Upper lobe of right lung (tissue), 1 donor: Measurements from ENCODE around the gene SHROOM3. TPM values are rescaled to one million over a fixed set of nuclear protein-coding genes. Genes with fewer than 3 reads are reported as not detected.

Experiments
- ATAC-seq: fragments of 200-7000 bp; cut with Tn5 transposase; one replicate; pipeline ENCODE4 v1.9.1; 2020; ENCODE audit warnings: mild to moderate bottlenecking, moderate library complexity
- DNase-seq: peaks from one replicate; pipeline ENCODE4 v3.0.0-alpha.2; 2020
- H3K27ac ChIP-seq: fragments of 200-600 bp; one replicate; pipeline ENCODE4 v1.8.0; 2022
- H3K27me3 ChIP-seq: fragments of 200-600 bp; one replicate; pipeline ENCODE4 v1.8.0; 2022; ENCODE audit warnings: mild to moderate bottlenecking
- H3K36me3 ChIP-seq: fragments of 200-600 bp; one replicate; pipeline ENCODE4 v1.8.0; 2022
- H3K4me1 ChIP-seq: fragments of 200-600 bp; one replicate; pipeline ENCODE4 v1.8.0; 2022
- H3K4me3 ChIP-seq: fragments of 200-600 bp; one replicate; pipeline ENCODE4 v1.8.0; 2022; ENCODE audit warnings: mild to moderate bottlenecking
- H3K9me3 ChIP-seq: fragments of 200-600 bp; one replicate; pipeline ENCODE4 v1.8.0; 2022
- CTCF ChIP-seq: fragments of 200-600 bp; IDR thresholded peaks from one replicate; pipeline ENCODE4 v1.8.0; 2022; ENCODE audit warnings: antibody characterized with exemption
- intact Hi-C: fragments of 100-400 bp; cut with DNase I; formaldehyde crosslinking; loops from one replicate; pipeline ENCODE4 v1.11.0; 2022
- total RNA-seq: library from RNA; stranded (reverse); fragmentation: NEBNext Ultra II Directional; extraction: Animal tissue kit (Norgen Biotek cat#: 25700); gene quantifications from one replicate; pipeline ENCODE4 v1.2.1, GENCODE V29; 2021
- donor health status: DM: no; HTN: yes; CAD: no; lungs with severe emphysema.

SHROOM3 gene
- total RNA-seq, 1 donor from 2014 or later: 73.3 TPM

- no peak overlapping the region for H3K4me3 ChIP-seq
- no peaks in the 10 kb centered on the region for H3K9me3 ChIP-seq
- no peaks in the 10 kb centered on the region for H3K4me1 ChIP-seq
- TF ChIP-seq CTCF: no peak
- intact Hi-C loops: no loop called here
- no peaks in the 10 kb centered on the region for H3K36me3 ChIP-seq
- ATAC-seq: peak; percentile 15
- H3K27me3 ChIP-seq: no peaks in the 10 kb centered on the region
- H3K27ac ChIP-seq: peak overlapping the region; percentile 37
- DNase-seq: no peak
Measured at GRCh38 chr4:76677571-76678326, 242.7 kb downstream of the SHROOM3 start.

DNA sequence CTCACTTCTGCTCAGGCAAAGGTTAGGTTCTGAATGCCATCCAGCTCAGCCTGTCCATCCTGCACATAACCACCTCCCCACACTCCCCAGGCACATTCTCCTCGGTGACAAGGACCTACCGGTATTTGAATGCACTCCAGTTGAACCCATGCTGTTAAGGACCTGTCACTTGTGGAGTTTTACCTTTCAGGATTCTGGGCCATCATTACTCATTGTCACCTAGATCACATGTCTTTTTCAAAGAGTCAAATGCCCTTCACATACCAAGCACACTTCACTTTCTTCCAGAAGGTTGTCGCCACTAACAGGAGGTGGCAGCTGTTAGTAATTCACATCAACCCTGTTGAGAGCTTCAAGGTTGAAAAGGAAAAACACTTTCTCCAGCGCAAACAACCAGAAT is 244.7 kb downstream of the SHROOM3 start:
- no peak overlapping the region for H3K4me3 ChIP-seq
- no peaks in the 10 kb centered on the region for H3K9me3 ChIP-seq
- intact Hi-C loops: no loop called here
- H3K27me3 ChIP-seq: no peaks in the 10 kb centered on the region
- no peak for DNase-seq
- no peak overlapping the region for H3K27ac ChIP-seq
- H3K4me1 ChIP-seq: no peaks in the 10 kb centered on the region
- no peaks in the 10 kb centered on the region for H3K36me3 ChIP-seq
- ATAC-seq: peak; percentile 82
- TF ChIP-seq CTCF: no peak

DNA sequence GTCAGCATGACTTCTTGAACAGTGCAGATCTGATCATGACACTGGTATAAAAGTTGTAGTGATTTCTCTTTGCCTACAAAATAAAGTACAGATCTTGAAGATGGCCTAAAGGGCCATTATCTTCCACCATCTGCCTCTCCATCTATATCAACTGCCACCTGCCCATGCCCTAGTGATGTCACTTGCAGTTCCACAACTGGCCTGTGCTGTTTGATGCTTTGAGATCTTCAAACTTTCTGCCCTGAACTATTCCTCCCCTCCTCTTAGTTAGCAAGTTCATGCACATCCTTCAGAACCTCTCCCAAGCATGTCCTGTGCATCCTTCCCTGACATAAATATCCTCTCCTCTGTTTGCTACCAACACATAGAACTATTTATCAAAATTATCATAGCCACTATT is 245.9 kb downstream of the SHROOM3 start:
- Histone ChIP-seq H3K9me3 (no peaks in the 10 kb centered on the region), H3K4me3 (no peak overlapping the region), H3K27me3 (no peaks in the 10 kb centered on the region), H3K36me3 (no peaks in the 10 kb centered on the region), H3K4me1 (no peaks in the 10 kb centered on the region), H3K27ac (no peak overlapping the region)
- DNase-seq: no peak
- intact Hi-C loops: no loop called here
- ATAC-seq: no peak
- no peak for TF ChIP-seq CTCF

DNA sequence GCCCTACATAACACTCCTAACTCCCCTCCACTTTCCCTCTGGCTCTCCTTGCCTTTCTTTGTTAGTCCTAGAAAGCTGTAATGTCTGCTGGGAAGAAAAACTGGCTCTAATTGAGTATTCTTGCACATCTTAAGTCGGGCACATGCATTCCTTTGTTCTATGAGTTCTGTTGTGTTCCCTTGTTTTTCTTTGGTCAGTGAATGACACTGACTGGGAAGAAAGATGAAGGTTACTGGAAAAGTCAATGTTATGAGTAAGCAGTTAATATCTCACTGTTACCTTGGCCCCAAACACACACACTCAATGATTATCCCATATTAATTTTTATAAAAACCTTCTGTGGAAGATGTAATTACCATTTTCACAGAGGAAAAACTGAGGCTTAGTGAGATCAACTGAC is 247.0 kb downstream of the SHROOM3 start:
- Histone ChIP-seq H3K9me3 (no peaks in the 10 kb centered on the region), H3K4me1 (no peaks in the 10 kb centered on the region), H3K27ac (no peak overlapping the region), H3K4me3 (no peak overlapping the region), H3K36me3 (no peaks in the 10 kb centered on the region), H3K27me3 (no peaks in the 10 kb centered on the region)
- ATAC-seq: no peak
- DNase-seq: no peak
- intact Hi-C loops: no loop called here
- TF ChIP-seq CTCF: no peak

DNA sequence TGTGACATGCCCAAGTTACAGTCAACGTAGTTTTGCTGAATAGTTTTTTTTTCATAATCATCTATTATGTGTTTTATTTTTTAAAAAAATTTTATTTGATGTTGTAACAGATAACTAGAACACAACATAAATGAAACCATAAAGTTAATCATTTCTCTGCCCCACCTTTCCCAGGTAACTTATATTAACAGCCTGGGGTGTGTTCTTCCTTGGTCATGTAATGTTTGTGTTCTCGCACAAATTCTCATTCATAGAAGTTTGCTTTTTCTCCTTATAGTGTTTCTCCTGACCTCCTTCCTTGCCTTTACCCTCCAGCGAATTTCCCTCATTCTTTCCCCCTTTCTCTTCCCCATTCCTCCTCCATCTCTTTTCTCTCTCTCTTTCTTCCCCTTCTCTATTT is 248.1 kb downstream of the SHROOM3 start:
- Histone ChIP-seq H3K4me1 (no peaks in the 10 kb centered on the region), H3K27ac (no peak overlapping the region), H3K36me3 (no peaks in the 10 kb centered on the region), H3K9me3 (no peaks in the 10 kb centered on the region), H3K4me3 (no peak overlapping the region), H3K27me3 (no peaks in the 10 kb centered on the region)
- ATAC-seq: no peak
- intact Hi-C loops: no loop called here
- no peak for TF ChIP-seq CTCF
- no peak for DNase-seq
